GM21576 (cell line): ENCODE results near the gene ARNT2.
"Not testable (repeated sequence)": the region's sequence is repeated elsewhere in the genome, so short reads cannot be mapped to it uniquely, and the experiment has no call there.

Experiments
- ATAC-seq: cut with Tn5 transposase; IDR thresholded peaks from one replicate; pipeline ENCODE4 v1.9.1; 2021; ENCODE audit warnings: mild to moderate bottlenecking, moderate library complexity; ENCODE audit not compliant: unreplicated experiment

ARNT2 gene

GRCh38 chr15:80641384-80641783 is 237.2 kb downstream of the ARNT2 start:
- ATAC-seq: no peak

- ATAC-seq: no peak
Measured at GRCh38 chr15:80643431-80643951, 239.3 kb downstream of the ARNT2 start.

GRCh38 chr15:80645494-80646065 is 241.4 kb downstream of the ARNT2 start:
- no peak for ATAC-seq

- ATAC-seq: not testable (repeated sequence)
Measured at GRCh38 chr15:80647424-80647823, 243.2 kb downstream of the ARNT2 start.
